Neural progenitor cell (in vitro differentiated cells): Measurements from ENCODE around the gene SLC35E2B.
"Not testable (repeated sequence)": the region's sequence is repeated elsewhere in the genome, so short reads cannot be mapped to it uniquely, and the experiment has no call there.

ENCODE experiments used
- CTCF ChIP-seq: fragments of 200-600 bp; sonication (generic); IDR thresholded peaks from 2 replicates; pipeline ENCODE4 v1.5.1; 2017; ENCODE audit warnings: antibody characterized with exemption, mild to moderate bottlenecking
- EZH2 ChIP-seq: fragments of 200-600 bp; sonication (generic); IDR thresholded peaks from 2 replicates; pipeline ENCODE4 v1.6.1; 2017; ENCODE audit warnings: antibody characterized with exemption, mild to moderate bottlenecking, moderate library complexity
- EZH2phosphoT487 ChIP-seq: fragments of 200-600 bp; sonication (generic); IDR thresholded peaks from 2 replicates; pipeline ENCODE4 v1.6.1; 2017; ENCODE audit warnings: antibody characterized with exemption

GRCh38 chr1:1728308-1729005, 35.9 kb upstream of the SLC35E2B start:
- not testable (repeated sequence) for TF ChIP-seq CTCF, EZH2, EZH2phosphoT487
